HL-60 (cell line): ENCODE measurements around the gene B4GALT1.
A peak's percentile ranks its signal among the peaks of the same experiment; 100 is the strongest.

Source experiments
- DNase-seq, 2 experiments: peaks; one replicate each; pipeline ENCODE4 v3.0.0-alpha.2; 2010 to 2020; ENCODE audit warnings: low read depth in 1 of 2, low spot score in 1 of 2
- H3K27ac ChIP-seq: fragments of 250-450 bp; sonication (Bioruptor Pico); replicated peaks from 2 replicates; pipeline ENCODE4 v1.5.1; 2020; ENCODE audit warnings: mild to moderate bottlenecking, moderate library complexity
- H3K27me3 ChIP-seq: fragments of 250-450 bp; sonication (Bioruptor Pico); 2 replicates; pipeline ENCODE4 v1.5.1; 2021; ENCODE audit warnings: mild to moderate bottlenecking, moderate library complexity; ENCODE audit not compliant: insufficient read depth, poor library complexity, severe bottlenecking
- H3K4me3 ChIP-seq: replicated peaks from 2 replicates; pipeline ENCODE4 v1.5.1; 2011; ENCODE audit warnings: mild to moderate bottlenecking, control low read depth, low read length; ENCODE audit not compliant: insufficient read depth
- GABPA ChIP-seq: IDR thresholded peaks from 2 replicates; pipeline ENCODE4 v1.6.1; 2012; ENCODE audit warnings: low read depth
- POLR2AphosphoS5 ChIP-seq: IDR thresholded peaks from 2 replicates; pipeline ENCODE4 v1.6.1; 2012; ENCODE audit warnings: low read depth
- SPI1 ChIP-seq: IDR thresholded peaks from 2 replicates; pipeline ENCODE4 v1.6.1; 2012; ENCODE audit warnings: low read depth, mild to moderate bottlenecking, borderline replicate concordance
- TF ChIP-seq, protein P1 (sequence below): IDR thresholded peaks from one replicate; pipeline ENCODE4 v1.5.1; 2011; ENCODE audit warnings: low read length, control low read depth, inconsistent platforms; ENCODE audit not compliant: insufficient read depth
- TF ChIP-seq, protein P2 (sequence below): IDR thresholded peaks from 2 replicates; pipeline ENCODE4 v1.6.1; 2012; ENCODE audit warnings: low read depth; ENCODE audit not compliant: insufficient replicate concordance

Gene B4GALT1

DNA sequence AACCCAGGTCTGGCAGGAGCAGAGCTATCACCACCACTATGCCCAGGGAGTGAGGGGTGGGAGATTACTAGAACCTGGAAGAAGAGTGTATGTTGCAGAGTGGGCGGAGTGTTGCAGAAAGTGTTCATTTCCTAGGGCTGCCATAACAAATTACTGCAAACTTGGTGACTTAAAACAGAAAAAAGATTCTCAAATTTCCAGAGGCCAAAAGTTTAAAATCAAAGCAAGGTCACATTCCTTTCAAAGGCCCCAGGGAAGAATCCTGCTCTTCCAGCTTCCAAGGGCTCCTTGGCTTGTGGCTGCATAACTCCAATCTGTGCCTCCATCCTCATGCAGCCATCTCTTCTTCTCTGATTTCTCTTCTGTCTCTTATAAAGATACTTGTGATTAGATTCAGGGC lies 42.3 kb upstream of the B4GALT1 start:
- no peak overlapping the region for H3K27ac ChIP-seq
- H3K27me3 ChIP-seq, result no peaks in the 10 kb centered on the region
- TF ChIP-seq GABPA (no peak), SPI1 (no peak), POLR2AphosphoS5 (no peak)
- TF ChIP-seq, protein P1, sequence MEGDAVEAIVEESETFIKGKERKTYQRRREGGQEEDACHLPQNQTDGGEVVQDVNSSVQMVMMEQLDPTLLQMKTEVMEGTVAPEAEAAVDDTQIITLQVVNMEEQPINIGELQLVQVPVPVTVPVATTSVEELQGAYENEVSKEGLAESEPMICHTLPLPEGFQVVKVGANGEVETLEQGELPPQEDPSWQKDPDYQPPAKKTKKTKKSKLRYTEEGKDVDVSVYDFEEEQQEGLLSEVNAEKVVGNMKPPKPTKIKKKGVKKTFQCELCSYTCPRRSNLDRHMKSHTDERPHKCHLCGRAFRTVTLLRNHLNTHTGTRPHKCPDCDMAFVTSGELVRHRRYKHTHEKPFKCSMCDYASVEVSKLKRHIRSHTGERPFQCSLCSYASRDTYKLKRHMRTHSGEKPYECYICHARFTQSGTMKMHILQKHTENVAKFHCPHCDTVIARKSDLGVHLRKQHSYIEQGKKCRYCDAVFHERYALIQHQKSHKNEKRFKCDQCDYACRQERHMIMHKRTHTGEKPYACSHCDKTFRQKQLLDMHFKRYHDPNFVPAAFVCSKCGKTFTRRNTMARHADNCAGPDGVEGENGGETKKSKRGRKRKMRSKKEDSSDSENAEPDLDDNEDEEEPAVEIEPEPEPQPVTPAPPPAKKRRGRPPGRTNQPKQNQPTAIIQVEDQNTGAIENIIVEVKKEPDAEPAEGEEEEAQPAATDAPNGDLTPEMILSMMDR, result no peak
- TF ChIP-seq, protein P2, sequence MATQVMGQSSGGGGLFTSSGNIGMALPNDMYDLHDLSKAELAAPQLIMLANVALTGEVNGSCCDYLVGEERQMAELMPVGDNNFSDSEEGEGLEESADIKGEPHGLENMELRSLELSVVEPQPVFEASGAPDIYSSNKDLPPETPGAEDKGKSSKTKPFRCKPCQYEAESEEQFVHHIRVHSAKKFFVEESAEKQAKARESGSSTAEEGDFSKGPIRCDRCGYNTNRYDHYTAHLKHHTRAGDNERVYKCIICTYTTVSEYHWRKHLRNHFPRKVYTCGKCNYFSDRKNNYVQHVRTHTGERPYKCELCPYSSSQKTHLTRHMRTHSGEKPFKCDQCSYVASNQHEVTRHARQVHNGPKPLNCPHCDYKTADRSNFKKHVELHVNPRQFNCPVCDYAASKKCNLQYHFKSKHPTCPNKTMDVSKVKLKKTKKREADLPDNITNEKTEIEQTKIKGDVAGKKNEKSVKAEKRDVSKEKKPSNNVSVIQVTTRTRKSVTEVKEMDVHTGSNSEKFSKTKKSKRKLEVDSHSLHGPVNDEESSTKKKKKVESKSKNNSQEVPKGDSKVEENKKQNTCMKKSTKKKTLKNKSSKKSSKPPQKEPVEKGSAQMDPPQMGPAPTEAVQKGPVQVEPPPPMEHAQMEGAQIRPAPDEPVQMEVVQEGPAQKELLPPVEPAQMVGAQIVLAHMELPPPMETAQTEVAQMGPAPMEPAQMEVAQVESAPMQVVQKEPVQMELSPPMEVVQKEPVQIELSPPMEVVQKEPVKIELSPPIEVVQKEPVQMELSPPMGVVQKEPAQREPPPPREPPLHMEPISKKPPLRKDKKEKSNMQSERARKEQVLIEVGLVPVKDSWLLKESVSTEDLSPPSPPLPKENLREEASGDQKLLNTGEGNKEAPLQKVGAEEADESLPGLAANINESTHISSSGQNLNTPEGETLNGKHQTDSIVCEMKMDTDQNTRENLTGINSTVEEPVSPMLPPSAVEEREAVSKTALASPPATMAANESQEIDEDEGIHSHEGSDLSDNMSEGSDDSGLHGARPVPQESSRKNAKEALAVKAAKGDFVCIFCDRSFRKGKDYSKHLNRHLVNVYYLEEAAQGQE, result no peak
- DNase-seq, result no peak
- no peak overlapping the region for H3K4me3 ChIP-seq

DNA sequence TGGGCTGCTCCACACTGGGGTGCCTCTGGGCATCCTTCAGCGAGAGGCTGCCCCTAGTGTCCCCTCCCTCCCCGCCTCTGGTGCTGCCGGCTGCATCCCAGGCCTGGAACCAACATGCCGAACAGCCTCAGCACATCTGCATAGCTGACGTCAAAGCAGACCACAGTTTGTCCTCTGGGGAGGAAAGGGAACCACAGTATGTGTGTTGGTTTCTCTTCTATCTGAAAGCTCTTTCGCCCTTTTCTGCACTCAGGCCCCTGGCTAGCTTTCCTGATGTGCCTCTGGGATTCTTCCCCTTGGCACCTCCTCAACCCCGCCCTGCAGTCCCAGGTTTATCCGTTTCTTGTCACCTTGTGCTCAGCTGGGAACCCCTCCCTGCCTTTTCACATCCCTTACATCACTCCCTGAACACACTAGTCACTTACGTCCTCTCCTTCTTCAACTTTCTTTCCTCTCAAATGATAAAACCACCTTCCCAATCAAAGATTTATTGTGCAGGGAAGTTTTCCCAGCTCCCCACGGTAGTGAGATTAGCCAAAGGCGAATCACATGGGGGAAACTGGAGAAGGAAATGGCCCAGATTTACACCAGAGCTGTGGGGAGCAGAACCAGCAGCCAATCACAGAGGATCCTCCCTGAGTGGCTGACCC lies 35.5 kb upstream of the B4GALT1 start:
- H3K27ac ChIP-seq, result no peak overlapping the region
- peak; percentile 30 to 31 for DNase-seq

DNA sequence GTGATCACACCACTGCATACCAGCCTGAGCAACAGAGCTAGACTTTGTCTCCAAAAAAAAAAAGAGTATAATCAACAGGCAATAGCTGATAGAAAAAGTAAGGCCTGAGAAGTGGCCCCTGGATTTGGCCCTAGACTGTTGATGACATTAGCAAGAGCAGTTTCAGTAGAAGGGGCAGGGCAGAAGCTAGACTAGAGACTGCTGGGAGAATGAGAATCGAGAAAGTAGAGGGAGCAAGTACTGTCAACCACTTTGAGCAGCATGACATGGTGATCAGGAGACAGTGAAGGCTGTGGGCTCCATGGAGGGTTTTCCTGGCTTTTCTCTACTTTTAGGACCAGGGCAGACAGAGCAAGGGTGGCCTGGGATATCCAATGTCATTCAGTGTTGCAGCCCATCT lies 34.9 kb upstream of the B4GALT1 start:
- TF ChIP-seq, protein P2, result no peak
- no peak for TF ChIP-seq SPI1
- no peak for TF ChIP-seq POLR2AphosphoS5
- TF ChIP-seq, protein P1, result no peak
- TF ChIP-seq GABPA, result no peak
- Histone ChIP-seq H3K27ac (no peak overlapping the region), H3K27me3 (no peaks in the 10 kb centered on the region), H3K4me3 (no peak overlapping the region)
- DNase-seq, result no peak

More for the DNA sequence above, 35.5 kb upstream of the B4GALT1 start:
- TF ChIP-seq, protein P1, result no peak
- no peak for TF ChIP-seq SPI1
- TF ChIP-seq POLR2AphosphoS5, result no peak
- TF ChIP-seq, protein P2, result no peak
- TF ChIP-seq GABPA, result no peak
- Histone ChIP-seq H3K4me3 (no peak overlapping the region), H3K27me3 (no peaks in the 10 kb centered on the region)
